GM18909 (cell line): Measurements from ENCODE around the gene CCDC74A.
"Not testable (repeated sequence)": the region's sequence is repeated elsewhere in the genome, so short reads cannot be mapped to it uniquely, and the experiment has no call there.

ENCODE experiments used
- ATAC-seq: cut with Tn5 transposase; IDR thresholded peaks from one replicate; pipeline ENCODE4 v1.9.1; 2021; ENCODE audit warnings: mild to moderate bottlenecking; ENCODE audit not compliant: unreplicated experiment, poor library complexity

Gene CCDC74A

DNA sequence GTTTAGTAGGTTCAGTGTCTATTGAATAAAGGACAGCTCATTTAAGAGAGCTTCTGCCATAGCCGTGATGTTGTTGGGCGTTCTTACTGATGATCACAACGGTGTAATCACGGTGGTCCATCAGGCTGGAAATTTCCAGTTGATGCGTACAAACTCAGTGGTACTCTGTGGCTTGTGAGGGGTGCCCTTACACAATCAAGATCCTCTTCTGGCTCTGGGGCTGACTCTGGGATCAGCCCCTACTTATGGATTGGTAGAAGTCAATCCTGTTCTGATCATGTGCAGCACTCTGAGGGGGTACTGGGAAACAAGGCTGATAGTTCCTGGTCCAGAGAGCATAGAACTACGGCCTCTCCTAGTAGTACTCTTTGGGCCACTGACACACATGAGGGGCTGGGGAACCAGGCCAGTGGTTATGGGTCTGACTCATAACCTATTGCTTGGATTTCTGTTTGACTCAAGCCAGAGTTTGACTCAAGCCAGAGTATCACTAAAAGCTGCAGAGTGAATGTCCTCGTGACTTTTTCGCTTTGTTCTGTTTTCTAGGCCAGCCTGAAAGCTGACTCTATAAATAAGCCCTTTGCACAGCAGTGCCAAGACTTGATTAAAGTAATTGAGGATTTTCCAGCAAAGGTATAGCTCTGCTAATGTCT lies 29.2 kb upstream of the CCDC74A start:
- peak; percentile 88 for ATAC-seq

DNA sequence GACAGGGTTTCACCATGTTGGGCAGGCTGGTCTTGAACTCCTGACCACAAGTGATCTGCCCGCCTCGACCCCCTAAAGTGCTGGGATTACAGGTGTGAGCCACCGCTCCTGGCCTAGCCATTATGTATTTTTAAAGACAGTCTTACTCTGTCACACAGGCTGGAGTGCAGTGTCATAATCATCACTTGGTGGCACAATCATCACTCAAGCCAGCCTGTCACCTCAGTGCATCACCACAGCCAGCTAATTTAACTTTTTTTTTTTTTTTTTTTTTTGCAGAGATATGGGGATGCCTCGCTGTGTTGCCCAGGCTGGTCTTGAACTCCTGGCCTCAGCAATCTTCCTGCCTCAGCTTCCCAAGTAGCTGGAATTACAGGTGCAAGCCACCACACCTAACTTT lies 24.1 kb upstream of the CCDC74A start:
- ATAC-seq: not testable (repeated sequence)

DNA sequence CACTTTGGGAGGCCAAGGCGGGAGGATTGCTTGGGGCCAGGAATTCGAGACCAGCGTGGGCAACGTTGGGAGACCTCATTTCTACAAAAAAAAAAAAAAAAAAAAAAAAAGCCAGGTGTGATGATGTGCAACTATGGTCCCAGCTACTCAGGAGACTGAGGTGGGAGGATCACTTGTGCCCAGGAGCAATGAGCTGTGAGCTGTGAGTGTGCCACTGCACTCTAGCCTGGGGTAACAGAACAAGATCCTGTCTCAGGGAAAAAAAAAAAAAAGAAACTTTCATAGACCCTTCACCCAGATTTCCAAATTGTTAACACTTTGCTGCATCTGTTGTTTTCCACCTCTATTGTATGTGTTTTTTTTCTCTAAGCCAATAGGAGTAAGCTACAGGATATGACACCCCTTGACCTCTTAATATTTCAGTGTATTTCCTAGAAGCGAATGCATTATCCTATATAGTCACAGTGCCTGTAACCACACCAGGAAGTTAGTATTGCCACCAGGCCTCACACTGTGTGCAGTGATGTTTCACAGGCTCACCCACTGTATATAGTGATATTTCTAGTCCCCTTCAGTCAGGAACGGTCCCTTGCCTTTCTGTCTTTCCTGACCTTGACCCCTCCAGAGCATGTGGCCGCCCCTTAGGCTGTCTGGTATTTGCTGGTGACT lies 23.5 kb upstream of the CCDC74A start:
- ATAC-seq: not testable (repeated sequence)

DNA sequence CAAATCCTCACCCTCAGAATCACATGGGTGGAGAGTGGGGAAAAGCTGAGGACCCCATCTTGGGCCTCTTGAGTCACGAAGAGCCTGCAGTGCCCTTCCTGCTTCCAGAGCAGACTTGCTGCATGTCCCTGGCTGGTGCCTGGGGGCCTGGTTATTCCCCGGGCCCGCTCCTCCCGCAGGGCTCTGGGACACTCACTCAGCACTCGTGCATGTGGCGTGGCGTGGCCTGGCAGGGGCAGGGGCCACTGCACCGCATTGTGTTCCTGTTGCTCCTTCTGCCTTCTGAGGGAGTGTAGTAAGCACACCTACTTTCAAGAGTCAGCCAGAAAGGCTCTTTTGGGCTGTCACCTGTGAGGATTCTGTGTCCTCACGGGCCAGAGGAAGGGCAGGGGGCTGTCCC lies 18.1 kb upstream of the CCDC74A start:
- ATAC-seq: no peak

DNA sequence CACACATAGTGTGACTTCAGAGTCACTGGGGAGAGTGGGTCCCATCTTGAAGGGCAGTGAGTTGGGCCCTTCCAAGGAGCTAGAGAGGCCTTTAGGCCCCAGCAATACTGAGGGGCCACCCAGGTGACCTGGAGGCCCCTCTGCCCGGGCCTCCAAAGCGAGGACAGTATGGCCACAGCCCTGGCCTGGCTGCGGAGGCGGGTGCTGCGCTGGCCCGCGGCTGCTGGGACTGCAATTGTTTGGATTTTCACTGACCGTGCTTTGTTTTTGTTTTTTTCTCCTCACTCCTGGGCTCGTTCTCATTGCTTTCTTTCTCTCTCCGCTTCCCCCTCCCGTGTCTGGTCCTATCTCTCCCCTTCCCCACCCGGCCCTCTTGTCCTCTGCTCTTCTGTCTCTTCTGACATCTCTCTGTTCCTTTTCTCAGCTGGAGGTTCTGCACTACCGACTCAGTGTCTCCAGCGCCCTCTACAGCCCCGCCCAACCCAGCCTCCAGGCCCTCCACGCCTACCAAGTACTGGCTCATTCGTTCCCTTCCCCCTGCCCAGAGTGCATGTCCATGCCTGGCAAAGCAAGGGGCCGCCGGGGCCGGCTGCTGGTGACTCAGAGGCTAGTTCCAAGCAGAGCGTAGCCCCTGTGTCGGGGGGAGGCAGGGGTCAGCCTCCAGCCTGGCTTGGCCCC lies 16.3 kb upstream of the CCDC74A start:
- ATAC-seq: not testable (repeated sequence)

DNA sequence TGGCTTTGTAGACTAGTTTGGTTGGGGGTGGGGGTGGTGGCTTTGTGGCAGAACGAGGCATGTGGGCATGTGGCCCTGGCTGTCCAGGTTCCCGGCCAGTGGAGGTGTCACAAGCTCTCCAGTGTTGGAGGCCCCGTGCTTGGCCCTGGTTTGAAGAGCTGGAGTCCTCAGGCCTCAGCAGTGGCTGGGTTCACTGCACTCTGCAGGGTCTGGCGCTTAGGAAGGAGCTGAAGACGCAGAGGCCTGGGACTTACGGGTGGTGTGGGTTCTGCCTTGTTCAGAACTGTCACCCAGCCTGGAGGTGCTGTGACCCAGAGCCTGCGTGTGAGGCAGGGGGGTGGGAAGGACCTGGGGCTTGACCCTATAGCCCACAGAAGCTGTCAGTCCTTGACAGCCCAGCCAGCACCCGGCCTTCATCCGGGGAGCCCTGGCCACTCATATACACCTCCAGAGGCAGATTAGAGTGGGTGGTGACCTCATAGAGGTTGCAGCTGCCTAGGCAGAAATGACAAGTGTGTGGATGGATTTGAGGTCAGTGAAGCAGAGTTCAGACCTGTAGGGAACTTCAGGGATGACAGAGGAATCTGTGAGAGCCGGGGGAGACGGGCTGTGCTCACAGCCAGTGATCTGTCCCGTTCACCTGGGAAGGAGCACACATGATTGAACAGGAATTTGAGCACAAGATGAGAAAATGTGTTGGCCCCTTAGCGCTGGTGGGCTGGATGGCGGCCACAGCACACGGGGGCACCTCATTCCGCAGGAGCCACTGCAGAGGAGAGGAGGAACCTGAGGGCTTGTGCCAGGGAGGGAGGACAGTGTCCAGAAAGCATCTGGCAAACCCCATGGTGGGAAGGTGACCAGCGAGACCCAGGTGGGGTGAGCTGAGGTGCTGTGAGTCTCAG lies 15.5 kb upstream of the CCDC74A start:
- not testable (repeated sequence) for ATAC-seq

DNA sequence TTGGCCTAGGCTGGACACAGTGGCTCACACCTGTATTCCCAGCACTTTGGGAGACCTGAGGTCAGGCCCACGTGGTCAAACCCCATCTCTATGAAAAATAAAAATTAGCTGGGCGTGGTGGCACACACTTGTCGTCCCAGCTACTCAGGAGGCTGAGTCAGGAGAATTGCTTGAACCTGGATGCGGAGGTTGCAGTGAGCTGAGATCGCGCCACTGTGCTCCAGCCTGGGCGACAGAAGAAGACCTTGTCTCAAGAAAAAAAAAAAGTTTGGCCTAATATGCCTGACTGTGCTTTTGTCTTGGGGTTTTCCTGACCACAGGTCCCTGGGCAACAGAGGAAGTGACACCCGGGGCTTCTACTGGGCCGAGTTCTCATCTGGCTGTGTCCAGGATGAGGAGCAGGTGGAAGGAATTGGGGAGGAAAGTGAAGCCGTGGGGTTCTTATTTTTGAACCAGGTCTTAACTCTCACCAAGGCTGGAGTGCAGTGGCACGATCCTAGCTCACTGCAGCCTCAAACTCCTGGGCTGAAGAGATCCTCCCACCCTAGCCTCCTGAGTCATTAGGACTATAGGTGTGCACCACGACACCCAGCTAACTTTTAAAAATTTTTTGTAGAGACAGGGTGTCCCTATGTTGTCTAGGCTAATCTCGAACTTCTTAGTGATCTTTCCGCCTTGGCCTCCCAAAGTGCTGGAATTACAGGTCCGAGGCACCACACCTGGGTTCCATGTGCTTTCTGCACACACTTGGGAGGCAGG lies 13.1 kb upstream of the CCDC74A start:
- ATAC-seq: peak; percentile 82

DNA sequence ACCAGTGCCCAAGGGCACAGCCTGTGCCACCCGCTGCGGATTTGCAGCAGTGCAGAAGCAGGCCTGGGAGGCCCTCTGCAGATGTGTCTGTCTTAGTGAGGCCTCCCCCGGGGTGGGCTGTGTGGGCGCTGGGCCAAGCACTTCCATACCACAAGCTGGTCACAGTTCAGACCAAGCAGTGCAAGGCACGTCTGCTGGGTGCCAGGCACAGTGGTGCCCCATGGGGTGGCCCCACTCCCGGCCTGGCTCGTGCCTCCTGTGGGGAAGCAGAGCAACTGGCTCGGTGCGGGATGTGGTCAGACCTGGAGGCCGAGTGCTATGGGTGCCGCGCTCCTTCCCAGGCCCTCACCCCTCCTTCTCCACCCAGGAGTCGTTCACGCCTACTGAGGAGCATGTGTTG lies 12.5 kb upstream of the CCDC74A start:
- not testable (repeated sequence) for ATAC-seq

DNA sequence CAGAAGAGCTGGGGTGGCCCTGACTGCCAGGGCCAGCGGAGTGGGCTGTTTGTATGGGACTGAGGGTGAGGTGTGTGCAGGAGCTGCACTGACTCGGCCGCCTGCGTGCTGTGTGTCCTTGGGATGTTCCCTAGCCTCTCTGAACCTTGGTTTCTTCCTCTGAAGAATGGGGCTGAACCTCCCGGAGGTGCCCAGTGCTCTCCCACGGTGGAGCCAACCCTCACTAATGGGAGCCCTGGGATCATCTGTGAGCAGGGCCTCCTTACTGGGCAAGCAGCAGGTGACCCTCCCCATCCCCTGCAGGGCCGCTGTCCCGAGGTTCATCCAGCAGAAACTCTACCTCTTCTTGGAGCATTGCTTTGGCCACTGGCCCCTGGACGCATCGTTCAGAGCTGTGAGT lies 11.7 kb upstream of the CCDC74A start:
- no peak for ATAC-seq

DNA sequence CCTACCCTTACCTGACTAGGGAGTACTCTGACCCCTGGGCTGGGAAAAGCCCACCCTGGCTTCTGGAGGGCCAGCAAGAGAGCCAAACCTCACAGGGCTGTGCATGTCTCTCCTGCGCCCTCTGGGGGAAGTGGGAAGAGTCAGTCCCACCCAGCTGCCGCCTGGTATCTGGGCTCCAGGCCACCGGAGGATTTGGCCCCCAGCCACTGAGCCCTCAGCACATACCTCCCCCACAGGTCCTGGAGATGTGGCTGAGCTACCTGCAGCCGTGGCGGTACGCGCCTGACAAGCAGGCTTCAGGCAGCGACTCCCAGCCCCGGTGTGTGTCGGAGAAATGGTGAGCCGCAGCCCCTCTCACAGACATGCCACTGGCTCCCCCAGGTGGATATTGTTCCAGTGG lies 11.1 kb upstream of the CCDC74A start:
- not testable (repeated sequence) for ATAC-seq

DNA sequence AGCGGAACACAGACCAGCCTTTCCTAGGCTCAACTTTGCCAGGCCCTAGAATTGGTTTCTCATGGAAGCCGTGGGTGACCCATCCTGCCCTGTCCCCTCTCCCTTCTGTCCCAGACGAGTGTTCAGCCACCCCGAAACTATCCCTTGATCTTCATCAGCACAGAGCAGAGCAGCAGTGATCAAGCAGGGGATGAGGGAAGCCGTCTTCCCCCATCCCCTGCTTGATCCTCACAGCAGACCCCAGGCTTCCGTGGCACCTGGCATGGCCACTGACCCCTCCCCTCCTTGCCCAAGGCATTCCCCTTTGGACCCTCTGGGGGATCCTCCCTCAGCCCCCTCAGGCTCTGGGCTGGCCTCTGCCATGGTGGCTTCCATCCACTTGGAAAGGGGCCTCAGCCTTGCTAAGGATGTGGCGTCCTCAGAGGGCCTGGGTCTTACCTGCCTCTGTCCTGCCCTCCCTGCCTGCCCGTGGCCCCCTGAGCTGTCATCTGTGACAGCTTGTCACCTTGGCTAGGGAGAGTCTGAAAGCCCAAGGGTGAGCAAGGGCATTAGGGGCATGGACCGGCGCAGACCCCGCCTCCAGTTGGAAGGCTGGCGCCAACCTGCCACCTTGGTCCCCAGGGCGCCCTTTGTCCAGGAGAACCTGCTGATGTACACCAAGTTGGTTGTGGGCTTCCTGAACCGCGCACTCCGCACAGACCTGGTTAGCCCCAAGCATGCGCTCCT lies 10.4 kb upstream of the CCDC74A start:
- ATAC-seq: no peak

DNA sequence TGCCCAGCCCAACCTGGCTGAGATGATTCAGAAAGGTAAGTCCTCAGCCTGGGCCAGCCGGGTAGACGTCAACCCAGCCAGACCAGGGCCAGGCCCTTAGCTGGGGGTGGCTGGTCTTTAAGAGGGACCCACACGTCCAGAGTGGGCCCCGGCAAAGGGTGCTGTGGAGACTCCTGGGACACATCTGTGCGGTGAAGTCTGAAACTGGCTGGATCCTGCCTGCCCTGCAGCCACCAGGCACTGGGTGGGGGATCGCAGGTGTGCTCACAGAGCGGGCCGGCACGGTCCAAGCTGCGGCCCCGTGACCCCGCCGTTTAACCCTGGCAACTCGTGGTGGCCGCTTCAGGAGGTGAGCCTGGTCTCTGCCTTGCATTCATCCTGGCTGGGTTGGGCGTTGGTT lies 9.8 kb upstream of the CCDC74A start:
- ATAC-seq: not testable (repeated sequence)

DNA sequence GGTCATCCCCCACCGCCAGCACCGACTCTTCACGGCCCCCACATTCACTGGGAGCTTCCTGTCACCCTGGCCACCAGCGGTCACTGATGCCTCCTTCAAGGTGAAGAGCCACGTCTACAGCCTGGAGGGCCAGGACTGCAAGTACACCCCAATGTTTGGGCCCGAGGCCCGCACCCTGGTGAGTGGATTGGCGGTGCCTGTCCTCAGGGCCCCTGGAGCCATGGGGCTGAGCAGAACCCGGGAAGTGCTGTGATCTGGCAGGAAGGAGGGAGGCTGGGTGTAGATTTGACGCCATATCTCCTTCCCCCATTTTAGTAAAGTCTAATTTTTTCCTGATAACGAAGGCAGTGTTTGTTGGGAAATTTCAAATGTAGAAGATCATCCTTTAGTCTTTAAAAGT lies 9.2 kb upstream of the CCDC74A start:
- ATAC-seq: not testable (repeated sequence)

DNA sequence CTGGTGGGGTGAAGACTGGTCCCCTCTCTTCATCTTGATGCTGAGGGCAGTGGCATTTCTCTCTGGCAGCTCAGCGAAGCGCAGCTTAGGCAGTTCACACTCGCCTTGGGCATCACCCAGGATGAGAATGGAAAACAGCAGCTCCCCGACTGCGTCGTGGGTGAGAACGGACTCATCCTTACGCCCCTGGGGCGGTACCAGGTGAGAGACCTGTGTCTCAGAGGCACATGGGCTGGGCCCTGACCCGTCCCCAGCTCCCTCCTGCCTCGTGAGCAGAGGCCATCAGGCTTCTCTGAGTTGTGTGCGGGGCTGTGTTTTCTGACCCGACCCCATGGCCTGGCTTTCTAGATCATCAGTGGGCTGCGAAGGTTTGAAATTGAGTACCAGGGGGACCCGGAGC lies 8.2 kb upstream of the CCDC74A start:
- no peak for ATAC-seq

DNA sequence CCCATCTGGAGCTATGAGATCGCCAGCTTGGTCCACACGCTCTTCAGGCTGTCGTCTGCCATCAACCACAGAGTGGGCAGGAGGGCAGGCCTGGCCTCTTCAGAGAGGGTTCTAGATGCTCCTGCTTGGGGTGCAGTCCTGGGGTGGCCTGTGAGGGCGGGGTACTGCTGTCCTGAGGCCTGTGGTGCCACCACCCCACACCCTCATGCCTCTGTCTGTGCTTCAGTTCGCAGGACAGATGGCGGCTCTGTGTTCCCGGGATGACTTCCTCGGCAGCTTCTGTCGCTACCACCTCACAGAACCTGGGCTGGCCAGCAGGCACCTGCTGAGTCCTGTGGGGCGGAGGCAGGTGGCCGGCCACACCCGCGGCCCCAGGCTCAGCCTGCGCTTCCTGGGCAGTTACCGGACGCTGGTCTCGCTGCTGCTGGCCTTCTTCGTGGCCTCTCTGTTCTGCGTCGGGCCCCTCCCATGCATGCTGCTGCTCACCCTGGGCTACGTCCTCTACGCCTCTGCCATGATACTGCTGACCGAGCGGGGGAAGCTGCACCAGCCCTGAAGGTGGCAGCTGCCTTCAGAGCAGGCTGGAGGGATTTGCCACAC lies 7.7 kb upstream of the CCDC74A start:
- ATAC-seq: not testable (repeated sequence)

DNA sequence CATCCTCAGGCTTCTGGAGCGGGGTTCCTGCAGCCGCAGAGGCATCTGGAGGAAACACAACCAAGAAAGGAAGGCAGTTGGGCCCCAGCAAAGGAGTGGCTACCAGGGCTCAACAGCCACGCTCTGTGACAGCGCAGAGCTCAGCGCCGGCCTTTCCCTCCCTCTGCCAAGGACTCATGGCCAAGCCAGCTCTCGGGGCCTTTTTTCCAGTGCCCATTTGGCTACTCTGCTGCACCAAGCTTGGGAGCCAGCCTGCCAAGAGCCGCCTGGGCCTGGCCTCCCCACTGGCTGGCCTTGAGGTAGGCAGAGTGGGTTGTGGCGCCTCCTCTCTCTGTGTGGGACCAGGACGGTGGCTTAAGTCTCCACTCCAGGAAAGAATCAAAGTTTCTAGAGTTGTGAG lies 7.2 kb upstream of the CCDC74A start:
- ATAC-seq: no peak

DNA sequence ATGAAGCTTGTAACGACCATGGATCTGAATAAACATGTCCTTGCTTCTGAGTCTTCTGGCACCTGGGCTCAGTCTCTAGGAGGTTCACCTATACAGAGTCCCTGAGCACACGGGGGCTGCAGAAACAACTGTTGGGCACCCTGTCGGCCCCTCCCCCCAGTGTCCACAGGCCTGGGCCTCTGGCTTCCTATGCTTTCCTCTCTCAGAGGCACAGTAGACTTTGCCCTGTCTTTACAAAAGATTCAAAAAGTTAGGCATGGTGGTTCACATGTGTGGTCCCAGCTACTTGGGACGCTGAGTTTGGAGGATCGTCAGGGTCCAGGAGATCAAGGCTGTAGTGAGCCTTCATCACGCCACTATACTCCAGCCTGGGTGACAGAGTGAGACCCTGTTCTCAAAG lies 6.2 kb upstream of the CCDC74A start:
- not testable (repeated sequence) for ATAC-seq

DNA sequence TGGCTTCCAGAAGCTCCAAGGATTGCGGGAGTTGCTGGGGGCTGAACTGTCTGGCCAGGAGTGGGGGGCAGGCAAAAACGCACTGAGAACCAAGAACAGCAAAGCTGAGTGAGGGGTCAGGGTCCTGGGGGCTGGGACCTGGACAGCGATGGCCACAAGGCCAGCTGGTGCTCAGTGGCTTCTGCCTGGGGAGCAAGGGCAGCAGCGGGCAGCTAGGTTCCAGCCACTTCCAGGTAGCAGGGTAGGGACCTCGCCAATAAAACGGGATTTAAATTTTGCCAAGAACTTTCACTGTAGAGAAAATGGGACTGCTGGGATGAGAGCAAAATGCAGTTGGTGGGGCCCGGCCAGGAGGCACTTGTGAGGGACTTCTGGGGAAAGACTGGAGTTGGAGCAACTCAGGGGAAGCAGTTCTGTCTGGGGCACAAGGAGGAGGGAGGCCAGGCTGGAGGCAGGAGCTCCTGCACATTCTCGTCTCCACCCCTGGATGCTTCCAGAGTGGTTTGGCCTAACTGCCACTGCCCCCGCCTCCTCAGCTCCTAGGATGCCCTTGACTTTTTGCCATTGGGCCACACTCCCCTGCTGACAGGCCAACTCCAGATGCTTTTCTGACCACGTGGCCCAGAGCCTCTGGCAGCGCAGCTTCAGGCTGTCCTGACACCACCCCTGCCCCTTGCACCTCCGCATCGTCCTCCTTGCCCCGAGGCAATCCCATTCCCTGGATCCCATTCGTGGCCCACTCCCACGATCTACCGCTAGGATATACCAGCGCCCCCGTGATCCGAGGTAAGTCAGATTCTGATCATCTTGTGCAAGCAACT lies 5.5 kb upstream of the CCDC74A start:
- ATAC-seq: no peak
